Mucosa of descending colon (tissue), 3 donors: ENCODE data around the gene RDX. TPM values are rescaled to one million over a fixed set of nuclear protein-coding genes. Genes with fewer than 3 reads are reported as not detected.

Experiments
- ATAC-seq: fragments of 200-7000 bp; cut with Tn5 transposase; one replicate; pipeline ENCODE4 v1.9.1; 2020; ENCODE audit warnings: mild to moderate bottlenecking, moderate library complexity
- DNase-seq, 3 donors: peaks; one replicate each; pipeline ENCODE4 v3.0.0-alpha.2; 2020
- H3K36me3 ChIP-seq: fragments of 200-600 bp; one replicate; pipeline ENCODE4 v1.8.0; 2021; ENCODE audit warnings: low read depth, mild to moderate bottlenecking
- H3K4me1 ChIP-seq: fragments of 200-600 bp; one replicate; pipeline ENCODE4 v1.8.0; 2021; ENCODE audit warnings: low read depth, mild to moderate bottlenecking
- H3K4me3 ChIP-seq: fragments of 200-600 bp; one replicate; pipeline ENCODE4 v1.8.0; 2021; ENCODE audit warnings: mild to moderate bottlenecking
- H3K9me3 ChIP-seq: fragments of 200-600 bp; one replicate; pipeline ENCODE4 v1.8.0; 2021; ENCODE audit warnings: mild to moderate bottlenecking
- intact Hi-C, 2 donors: fragments of 100-400 bp; cut with DNase I in 1 of 2; cut with micrococcal nuclease in 1 of 2; formaldehyde crosslinking; loops; one replicate each; pipeline versions ENCODE4 v1.11.0 to v1.11.1; 2022; cut with DNase I, micrococcal nuclease
- long read RNA-seq, 2 donors: library from polyadenylated mRNA; unstranded; transcript quantifications; one replicate each; pipeline ENCODE4 v2.0.0, GENCODE V29; 2019 to 2021
- total RNA-seq, 3 donors: library from RNA; stranded (reverse); fragmentation: NEBNext Ultra II Directional in 2 of 3; extraction: Animal tissue kit (Norgen Biotek cat#: 25700) in 2 of 3; gene quantifications; one replicate each; pipeline versions ENCODE4 v1.2.1 to v1.2.4, GENCODE V29; 2021 to 2023
- TF ChIP-seq, protein P1 (sequence below): fragments of 200-600 bp; IDR thresholded peaks from one replicate; pipeline ENCODE4 v1.8.0; 2022; ENCODE audit warnings: antibody characterized with exemption, mild to moderate bottlenecking
- donor health status: DM: no; HTN: no; CAD: no; lungs with moderate emphysema.
- donor health status: DM: no; HTN: no; CAD: no.
- donor health status: DM: no; HTN: yes; CAD: no.

The RDX gene
- total RNA-seq = 10 to 100 TPM; 26.7 to 83.7 (median 26.8) TPM
- long read RNA-seq, donor 1, full-length matches to known transcripts = 14 of 34 reads
- long read RNA-seq, donor 1, partial matches to known transcripts = 11 of 34 reads
- long read RNA-seq, donor 1, other reads (novel, unspliced or antisense) = 9 of 34 reads
- long read RNA-seq, donor 2, partial matches to known transcripts = 4 of 5 reads
- long read RNA-seq, donor 2, other reads (novel, unspliced or antisense) = 1 of 5 reads

DNA sequence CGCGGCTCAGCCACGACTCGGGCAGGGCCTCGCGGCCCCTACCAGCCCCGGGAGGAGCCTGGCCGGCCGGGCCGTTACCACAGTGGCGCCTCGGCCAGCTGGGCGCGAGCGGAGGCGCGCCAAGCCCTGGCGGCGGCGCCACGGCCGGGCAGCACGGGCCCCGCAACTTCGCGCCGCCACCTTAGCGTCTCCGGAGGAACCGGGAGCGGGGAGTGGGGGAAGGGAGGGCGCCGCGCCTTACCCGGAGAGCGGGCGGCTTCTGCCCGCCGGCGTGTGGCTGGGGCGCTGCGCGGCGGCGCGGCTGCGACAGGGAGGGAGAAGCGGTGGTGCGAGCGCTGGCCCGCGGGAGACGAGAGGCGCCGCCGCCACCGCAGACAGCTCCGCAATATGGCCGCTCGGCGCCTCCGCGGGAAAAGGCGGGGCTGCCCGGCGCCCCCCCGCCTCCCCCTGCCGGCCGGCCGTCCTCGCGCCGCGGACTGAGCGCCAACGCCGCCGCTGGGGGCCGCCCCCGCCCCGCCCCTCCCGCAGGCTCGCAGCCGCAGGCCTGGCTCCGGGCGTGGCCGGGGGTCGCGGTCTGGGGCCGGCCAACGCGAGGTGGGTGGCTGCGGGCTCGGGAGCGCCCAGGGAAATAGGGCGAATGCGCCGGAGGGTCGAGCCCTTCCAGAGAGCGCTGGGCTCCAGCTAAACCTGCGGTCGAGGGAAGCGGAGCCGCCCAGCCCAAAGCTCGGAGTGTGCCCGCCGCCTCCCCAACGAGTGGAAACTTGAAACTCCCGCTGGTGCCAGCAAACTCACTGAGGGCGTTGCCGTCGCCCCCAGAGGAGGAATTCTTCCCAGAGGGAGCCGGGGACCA, at the start of gene RDX:
TSS of gene RDX (minus strand) at position 389 of the 850 bp plus-strand sequence. CDS start 16,922 bp downstream, outside the sequence.
- TF ChIP-seq, protein P1, sequence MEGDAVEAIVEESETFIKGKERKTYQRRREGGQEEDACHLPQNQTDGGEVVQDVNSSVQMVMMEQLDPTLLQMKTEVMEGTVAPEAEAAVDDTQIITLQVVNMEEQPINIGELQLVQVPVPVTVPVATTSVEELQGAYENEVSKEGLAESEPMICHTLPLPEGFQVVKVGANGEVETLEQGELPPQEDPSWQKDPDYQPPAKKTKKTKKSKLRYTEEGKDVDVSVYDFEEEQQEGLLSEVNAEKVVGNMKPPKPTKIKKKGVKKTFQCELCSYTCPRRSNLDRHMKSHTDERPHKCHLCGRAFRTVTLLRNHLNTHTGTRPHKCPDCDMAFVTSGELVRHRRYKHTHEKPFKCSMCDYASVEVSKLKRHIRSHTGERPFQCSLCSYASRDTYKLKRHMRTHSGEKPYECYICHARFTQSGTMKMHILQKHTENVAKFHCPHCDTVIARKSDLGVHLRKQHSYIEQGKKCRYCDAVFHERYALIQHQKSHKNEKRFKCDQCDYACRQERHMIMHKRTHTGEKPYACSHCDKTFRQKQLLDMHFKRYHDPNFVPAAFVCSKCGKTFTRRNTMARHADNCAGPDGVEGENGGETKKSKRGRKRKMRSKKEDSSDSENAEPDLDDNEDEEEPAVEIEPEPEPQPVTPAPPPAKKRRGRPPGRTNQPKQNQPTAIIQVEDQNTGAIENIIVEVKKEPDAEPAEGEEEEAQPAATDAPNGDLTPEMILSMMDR = no peak
- Histone ChIP-seq H3K4me3 (peak within 1 kb of the TSS; percentile 55), H3K9me3 (no peaks in the 10 kb centered on the region), H3K4me1 (peaks cover 4% of the 10 kb centered on the region), H3K36me3 (no peaks in the 10 kb centered on the region)
- peak; percentile 64 to 74 (median 72) for DNase-seq
- intact Hi-C loops = no loop called here
- peak; percentile 84 for ATAC-seq

- no peak overlapping the region for H3K4me3 ChIP-seq
- DNase-seq = no peak
- TF ChIP-seq, protein P1 = no peak
- H3K4me1 ChIP-seq = no peaks in the 10 kb centered on the region
- no peak for ATAC-seq
- intact Hi-C loops = no loop called here
- no peaks in the 10 kb centered on the region for H3K9me3 ChIP-seq
- no peaks in the 10 kb centered on the region for H3K36me3 ChIP-seq
These were observed 49.3 kb upstream of the RDX start for GRCh38 chr11:110345743-110346142.

DNA sequence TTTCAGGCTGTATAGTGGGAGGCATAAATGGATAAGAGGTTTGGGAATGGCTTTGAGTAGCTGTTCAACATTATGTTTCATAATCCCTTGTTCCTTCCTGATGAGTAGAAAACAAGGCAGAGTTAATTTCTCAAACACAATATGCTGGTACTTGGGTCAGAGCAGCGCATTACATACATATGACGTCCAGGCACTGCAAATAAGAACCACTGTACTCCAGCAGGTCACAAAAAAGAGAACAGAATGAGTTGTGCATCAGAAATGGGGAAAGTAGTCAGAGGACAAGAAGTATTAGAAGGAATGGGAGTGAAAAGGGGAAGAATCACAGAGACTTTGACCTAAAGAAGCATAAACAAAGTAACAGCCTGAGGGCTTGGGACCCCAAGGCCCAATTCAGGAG, 44.0 kb upstream of the RDX start:
- TF ChIP-seq, protein P1 = no peak
- H3K4me1 ChIP-seq = no peaks in the 10 kb centered on the region
- no peaks in the 10 kb centered on the region for H3K36me3 ChIP-seq
- DNase-seq = no peak
- H3K9me3 ChIP-seq = no peaks in the 10 kb centered on the region
- intact Hi-C loops = no loop called here
- ATAC-seq = no peak
- H3K4me3 ChIP-seq = no peak overlapping the region

DNA sequence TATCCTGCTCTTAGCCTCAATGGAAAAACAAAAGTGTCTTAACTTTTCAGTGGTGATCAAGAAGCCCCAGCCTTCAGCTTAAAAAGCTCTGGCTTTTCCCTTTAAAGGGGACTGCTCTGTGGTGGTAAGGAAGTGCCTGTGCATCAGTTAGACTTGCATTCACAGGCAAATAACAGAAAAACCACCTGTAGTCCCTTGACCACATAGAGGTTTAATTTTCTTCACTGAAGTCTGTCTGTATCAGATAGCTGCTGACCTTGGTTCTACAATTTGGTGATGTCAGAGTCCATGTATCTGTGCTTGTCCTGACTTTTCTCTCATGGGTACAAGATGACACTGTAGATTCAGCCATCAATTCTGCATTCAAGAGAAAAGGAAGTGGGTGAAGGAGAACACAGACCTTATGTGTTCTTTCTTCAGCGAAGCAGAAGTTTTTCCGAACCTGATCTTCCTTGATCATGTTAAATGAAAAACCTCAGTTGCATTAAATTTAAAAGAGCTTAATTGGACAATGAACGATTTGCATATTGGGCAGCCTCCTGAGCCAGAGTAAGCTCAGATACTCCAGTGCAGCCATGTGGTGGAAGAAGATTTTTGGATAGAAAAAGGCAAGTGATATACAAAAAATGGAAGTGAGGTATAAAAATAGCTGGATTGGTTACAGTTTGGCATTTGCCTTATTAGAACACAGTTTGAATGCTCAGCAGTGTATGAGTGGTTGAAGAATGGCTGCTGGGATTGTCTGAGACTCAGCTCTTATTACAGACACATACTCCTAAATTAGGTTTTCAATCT, 43.2 kb upstream of the RDX start:
- Histone ChIP-seq H3K4me1 (no peaks in the 10 kb centered on the region), H3K36me3 (no peaks in the 10 kb centered on the region), H3K4me3 (no peak overlapping the region), H3K9me3 (no peaks in the 10 kb centered on the region)
- intact Hi-C loops = no loop called here
- no peak for DNase-seq
- TF ChIP-seq, protein P1 = no peak
- no peak for ATAC-seq

DNA sequence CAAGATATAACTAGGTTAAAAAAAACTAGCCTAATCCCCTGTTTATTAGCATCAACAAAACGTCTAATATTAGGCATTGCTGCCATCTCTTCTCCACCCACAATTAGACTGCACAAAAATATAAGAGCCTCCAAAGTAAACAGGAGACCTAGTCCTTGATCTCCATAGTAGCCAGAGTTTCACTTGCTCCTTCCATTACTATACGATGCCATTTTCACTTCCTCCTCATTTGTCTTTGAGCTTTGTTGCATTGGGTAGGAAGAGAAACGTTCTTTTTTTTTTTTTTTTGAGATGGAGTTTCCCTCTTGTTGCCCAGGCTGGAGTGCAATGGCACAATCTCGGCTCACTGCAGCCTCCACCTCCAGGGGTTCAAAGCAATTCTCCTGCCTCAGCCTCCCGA, 42.3 kb upstream of the RDX start:
- H3K4me3 ChIP-seq = no peak overlapping the region
- TF ChIP-seq, protein P1 = no peak
- intact Hi-C loops = no loop called here
- no peaks in the 10 kb centered on the region for H3K4me1 ChIP-seq
- H3K36me3 ChIP-seq = no peaks in the 10 kb centered on the region
- ATAC-seq (no peak), DNase-seq (no peak)
- H3K9me3 ChIP-seq = no peaks in the 10 kb centered on the region
